Measurements from ENCODE around the gene SLC3A2. TPM values are rescaled to one million over a fixed set of nuclear protein-coding genes. Genes with fewer than 3 reads are reported as not detected.
A peak's percentile ranks its signal among the peaks of the same experiment; 100 is the strongest.
"Not testable (repeated sequence)": the region's sequence is repeated elsewhere in the genome, so short reads cannot be mapped to it uniquely, and the experiment has no call there.

SLC3A2 gene
- total RNA-seq, 1 donor from 2014 or later = 195 TPM

GRCh38 chr11:62852523-62853188 lies 28.0 kb upstream of the SLC3A2 start:
- no peak for DNase-seq (ENCODE audit: low read depth)

DNA sequence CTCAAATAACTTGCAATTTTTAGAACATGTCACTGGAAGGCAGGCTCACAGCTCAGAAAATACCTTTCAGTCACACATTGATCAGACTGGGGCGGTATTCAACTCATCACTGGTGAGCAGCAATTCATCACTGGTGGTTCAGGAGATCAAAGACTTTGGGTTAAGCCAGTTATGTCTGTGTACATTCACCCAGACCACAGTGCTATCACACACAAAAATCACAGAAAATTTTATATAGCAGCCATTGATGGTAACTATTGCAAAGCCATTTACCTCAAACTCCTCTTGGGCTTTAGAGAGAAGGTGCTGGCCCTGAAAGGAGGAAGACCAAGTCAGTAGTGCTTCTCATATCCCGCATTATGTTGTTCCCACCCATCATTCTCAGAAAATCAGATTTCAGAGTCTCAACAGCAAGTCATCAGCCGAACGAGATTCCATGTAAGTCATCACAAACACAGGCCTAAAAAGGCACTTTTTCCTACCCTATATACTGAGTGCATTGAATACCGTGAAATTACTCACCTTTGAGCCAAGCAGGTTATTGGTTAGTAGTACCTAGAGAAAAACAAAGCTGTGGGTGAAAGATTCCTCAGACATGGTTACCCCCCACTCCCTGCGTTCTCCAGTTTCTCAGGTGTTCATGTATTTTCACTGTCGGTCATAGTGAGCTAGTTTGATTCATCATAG lies 27.3 kb upstream of the SLC3A2 start:
- no peak for DNase-seq (ENCODE audit: low read depth)

DNA sequence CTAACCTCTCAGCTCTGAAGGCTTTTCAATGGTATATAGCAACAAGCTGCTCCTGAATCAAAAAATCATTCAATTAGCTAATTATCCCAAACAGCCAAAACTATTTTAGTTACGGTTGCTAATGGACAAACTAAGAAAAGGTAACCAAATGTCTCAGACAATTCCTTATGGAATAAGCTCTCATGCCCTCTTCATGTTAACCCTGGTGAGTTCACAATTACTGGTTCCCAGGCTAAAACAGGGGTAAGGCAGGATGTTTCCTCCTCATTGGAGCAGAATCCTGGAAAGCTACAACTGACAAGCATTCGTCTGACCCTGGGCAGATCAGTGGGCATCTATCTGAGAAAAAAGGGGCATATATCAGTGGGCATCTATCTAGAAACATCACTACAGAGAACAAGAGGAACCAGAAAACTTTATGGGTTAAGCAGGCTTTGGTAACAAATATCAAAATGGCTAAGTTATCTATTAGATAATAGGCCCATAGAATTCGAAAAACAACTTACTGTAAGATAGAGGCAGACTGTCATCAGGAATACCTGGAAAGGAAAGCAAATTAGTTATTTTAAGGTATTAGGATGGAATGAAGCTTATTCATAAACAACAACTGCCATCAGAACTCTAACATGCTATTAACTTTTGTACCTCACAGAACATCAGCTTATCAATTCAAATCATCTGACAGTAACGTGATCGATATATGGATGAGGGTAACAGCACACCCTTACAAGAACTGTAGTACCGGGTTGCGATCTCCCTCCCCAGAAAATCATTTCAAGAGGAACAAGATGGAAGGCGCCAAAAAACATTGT lies 26.5 kb upstream of the SLC3A2 start:
- DNase-seq (ENCODE audit: low read depth) = no peak

DNA sequence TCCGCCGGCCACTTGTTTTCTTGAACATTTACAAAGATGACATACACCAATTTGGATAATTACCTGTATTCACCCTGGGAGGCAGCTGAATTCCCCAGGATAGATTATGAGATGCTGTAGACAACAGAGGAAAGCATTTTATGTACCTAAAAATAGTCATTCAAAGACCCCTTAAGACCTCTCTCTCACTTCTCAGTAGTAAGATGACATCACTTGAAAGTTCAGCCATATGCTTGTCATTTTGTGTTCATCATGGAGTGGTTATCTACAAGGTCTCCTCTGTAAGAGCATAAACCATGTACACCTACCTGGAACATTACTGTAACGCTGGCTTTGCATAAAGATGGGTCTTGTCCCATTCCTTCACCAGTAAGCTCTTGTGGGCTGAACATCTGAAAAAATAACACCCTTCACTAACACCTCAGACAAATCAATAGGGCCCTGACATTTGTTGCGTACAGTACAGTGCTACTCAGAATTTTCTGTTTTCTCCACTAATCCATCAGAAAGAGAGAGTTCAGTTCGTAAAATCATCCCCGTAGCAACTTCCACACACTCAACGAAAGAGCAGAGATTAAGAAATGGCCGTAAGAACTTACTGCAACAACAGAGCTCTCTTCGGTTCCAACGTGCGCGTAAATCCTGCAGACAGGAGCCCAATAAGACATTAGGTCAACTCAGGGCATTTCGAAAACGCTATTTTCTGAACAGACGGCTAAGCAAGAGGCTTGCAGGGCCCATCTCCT lies 25.7 kb upstream of the SLC3A2 start:
- no peak for DNase-seq (ENCODE audit: low read depth)

DNA sequence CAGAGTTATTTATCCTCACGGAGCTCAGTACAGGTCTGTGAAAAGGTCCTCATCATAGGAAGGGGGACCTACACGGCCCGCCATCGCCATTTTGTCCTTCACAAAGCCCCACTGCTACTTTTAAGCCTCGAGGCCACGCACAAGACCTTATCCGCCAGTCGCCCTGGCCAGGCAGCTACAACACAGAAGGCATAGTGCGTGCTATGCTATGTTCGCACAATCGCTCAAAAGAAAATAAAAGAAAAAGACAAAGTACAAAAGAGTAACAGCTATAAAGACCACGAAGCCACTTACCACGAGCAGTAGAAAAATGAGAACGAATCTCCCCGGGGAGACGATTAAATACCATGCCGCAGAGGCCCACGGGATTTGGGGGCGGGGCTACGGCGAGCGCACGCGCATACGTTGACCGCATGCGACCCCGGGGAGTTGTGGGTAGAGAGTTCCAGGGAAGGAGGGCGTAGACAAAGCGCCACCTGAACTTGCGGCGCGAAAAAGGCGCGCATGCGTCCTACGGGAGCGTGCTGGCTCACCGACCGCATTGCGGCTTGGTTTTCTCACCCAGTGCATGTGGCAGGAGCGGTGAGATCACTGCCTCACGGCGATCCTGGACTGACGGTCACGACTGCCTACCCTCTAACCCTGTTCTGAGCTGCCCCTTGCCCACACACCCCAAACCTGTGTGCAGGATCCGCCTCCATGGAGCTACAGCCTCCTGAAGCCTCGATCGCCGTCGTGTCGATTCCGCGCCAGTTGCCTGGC lies 24.9 kb upstream of the SLC3A2 start:
- DNase-seq (ENCODE audit: low read depth) = peak; percentile 97

- no peak for DNase-seq (ENCODE audit: low read depth)
Measured at GRCh38 chr11:62856333-62856895, 24.3 kb upstream of the SLC3A2 start.

DNA sequence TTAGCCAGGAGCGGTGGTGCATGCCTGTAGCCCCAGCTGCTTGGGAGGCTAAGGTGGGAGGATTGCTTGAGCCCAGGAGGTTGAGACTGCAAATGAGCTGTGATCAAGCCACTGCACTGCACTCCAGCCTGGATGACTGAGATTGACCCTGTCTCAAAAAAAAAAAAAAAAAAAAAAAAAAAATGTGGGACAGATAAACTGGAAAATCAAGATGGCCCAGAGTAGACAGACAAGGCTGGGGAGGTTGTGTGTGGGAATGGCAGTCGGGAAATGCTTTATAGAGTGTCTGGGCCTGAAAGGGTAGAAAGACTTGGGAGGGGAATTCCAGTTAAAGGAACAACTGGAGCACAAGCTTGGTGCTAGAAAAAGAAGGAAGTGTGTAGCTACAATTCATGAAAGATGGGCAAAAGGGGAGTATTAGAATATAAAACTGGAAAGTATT lies 23.1 kb upstream of the SLC3A2 start:
- DNase-seq (ENCODE audit: low read depth) = no peak

DNA sequence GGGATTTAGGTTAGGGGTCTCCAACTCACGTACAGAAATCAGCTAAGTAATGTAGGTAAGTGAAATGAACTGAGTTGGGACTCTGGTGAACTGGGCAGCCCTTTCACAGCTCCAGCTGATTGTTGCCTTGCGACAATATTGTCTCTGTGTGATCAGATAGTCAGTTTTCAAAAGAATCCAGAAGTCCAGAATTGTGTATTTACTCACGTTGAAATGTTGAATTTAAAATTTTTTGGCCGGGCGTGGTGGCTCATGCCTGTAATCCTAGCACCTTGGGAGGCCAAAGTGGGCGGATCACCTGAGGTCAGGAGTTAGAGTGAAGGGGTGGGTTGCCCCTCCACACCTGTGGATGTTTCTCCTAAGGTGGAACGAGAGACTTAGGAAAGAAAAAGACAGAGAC lies 22.5 kb upstream of the SLC3A2 start:
- no peak for DNase-seq (ENCODE audit: low read depth)

GRCh38 chr11:62859281-62859703 lies 21.4 kb upstream of the SLC3A2 start:
- DNase-seq (ENCODE audit: low read depth) = not testable (repeated sequence)

DNA sequence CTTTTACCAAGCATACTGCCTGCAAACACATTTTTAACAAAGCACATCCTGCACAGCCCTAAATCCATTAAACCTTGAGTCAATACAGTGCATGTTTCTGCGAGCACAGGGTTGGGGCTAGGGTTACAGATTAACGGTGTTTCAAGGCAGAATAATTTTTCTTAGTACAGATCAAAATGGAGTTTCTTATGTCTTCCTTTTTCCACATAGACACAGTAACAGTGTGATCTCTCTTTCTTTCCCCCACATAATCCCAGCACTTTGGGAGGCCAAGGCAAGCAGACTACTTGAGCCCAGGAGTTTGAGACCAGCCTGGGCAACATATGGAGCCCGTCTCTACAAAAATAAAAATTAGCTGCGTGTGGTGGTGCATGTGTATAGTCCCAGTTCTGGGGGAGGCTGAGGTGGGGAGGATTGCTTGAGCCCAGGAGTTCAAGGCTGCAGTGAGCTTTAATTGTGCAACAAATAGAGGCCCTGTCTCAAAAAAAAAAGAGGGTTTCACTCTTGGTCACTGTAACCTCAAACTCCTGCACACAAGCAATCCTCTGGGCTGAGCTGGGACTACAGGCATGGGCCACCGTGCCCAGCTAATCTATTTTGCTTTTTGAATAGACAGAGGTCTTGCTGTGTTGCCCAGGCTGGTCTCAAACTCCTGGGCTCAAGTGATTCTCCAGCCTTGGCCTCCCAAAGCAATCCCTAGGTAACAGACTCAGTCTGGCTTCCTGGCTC lies 19.7 kb upstream of the SLC3A2 start:
- no peak for DNase-seq (ENCODE audit: low read depth)

DNA sequence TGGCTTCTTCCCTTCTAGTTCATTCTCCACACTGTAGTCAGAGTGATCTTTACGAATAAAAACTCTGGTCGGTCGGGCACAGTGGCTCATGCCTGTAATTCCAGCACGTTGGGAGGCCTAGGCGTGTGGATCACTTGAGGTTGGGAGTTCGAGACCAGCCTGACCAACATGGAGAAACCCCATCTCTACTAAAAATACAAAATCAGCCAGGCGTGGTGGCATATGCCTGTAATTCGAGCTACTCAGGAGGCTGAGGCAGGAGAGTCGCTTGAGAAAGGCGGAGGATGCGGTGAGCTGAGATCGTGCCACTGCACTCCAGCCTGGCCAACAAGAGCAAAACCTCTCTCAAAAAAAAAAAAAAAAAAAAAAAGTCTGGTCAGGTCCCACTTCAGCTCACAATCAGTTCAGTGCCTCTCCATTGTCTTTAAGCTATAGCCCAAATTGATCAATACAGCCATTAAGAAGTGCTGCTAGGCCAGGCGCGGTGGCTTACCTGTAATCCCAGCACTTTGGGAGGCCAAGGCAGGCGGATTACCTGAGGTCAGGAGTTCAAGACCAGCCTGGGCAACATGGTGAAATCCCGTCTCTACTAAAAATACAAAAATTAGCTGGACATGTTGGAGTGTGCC lies 19.0 kb upstream of the SLC3A2 start:
- DNase-seq (ENCODE audit: low read depth) = not testable (repeated sequence)

- DNase-seq (ENCODE audit: low read depth) = no peak
Measured at GRCh38 chr11:62863687-62864335, 16.9 kb upstream of the SLC3A2 start.

DNA sequence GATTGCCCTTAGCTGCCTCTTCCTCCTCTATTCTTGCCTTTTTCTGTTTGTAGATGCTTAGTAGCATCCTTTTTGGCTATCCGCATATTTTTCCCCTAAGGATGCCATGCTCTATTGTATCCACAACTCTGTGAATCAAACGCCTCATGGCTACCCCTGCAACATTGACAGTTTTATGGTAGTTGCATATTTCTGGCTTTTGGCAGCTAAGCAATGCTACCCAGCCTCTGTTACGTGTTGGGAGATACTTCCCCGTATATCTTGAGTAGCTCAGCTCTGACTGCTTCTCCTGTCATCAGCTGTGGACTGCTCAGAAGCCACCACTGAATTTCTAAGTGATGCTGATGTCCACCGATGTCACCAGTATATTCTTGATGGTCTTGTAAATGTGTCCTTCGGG lies 15.1 kb upstream of the SLC3A2 start:
- DNase-seq (ENCODE audit: low read depth) = no peak

- DNase-seq (ENCODE audit: low read depth) = no peak
Measured at GRCh38 chr11:62874851-62875250, 5.8 kb upstream of the SLC3A2 start.

GRCh38 chr11:62875698-62876478 lies 4.8 kb upstream of the SLC3A2 start:
- no peak for DNase-seq (ENCODE audit: low read depth)

DNA sequence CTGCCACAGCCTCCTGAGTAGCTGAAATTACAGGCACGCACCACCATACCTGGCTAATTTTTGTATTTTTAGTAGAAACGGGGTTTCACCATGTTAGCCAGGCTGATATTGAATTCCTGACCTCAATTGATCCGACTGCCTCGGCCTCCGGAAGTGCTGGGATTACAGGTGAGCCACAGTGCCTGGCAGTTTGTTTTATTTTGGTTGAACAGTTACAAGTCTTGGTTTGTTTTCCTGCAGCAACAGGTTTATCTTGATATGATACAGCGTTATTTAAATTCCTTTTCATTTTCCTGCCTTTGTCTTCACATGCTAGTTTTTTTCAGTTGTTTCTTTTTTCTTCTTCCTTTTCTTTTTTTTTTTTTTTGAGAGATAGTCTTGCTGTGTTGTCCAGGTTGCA lies 4.0 kb upstream of the SLC3A2 start:
- no peak for DNase-seq (ENCODE audit: low read depth)

DNA sequence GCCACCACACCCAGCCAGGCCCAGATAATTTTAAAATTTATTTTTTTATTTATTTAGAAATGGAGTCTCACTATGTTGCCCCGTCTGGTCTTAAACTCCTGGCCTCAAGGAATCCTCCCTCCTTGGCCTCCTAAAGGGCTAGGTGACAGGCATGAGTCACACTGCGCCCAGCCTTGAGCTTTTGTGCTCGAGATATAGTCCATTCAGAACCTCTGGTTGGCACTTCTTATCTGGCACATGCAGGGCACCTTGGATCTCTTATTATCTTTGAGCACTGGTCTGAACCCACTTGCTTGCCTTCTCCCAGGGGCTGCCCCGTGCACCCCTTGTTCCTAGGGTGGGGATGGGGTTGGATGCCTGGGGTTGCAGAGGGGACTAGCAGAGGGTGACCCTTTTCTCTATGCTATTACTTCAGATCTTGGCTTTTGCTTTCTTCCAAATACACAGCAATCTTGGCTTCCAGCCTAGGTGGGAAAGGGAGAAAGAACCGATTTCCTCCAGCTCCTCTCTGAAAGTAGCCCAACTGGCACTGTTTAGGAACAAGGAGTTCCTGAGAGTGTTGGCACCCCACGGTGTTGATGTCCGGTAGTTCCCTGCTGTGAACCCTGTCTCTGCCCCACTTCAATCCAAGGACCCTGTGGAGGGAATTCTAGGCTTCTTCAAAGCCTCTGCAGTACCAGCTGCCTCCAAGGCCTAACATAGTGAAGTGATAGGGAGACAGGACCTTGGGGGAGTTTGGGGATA lies 1.3 kb upstream of the SLC3A2 start:
- DNase-seq (ENCODE audit: low read depth) = no peak
